Measurements from ENCODE around the gene ZBTB17. TPM values are rescaled to one million over a fixed set of nuclear protein-coding genes. Genes with fewer than 3 reads are reported as not detected.
"Not testable (repeated sequence)": the region's sequence is repeated elsewhere in the genome, so short reads cannot be mapped to it uniquely, and the experiment has no call there.

The ZBTB17 gene
- total RNA-seq, 1 experiment from 2014 or later: 44.2 TPM

- no peak for TF ChIP-seq EZH2 (IDR thresholded peaks at IDR 0.05; ENCODE audit: low read length, unreplicated experiment)
- no peak for TF ChIP-seq EZH2phosphoT487 (IDR thresholded peaks at IDR 0.05; ENCODE audit: borderline replicate concordance, low read length)
- TF ChIP-seq, protein P1, sequence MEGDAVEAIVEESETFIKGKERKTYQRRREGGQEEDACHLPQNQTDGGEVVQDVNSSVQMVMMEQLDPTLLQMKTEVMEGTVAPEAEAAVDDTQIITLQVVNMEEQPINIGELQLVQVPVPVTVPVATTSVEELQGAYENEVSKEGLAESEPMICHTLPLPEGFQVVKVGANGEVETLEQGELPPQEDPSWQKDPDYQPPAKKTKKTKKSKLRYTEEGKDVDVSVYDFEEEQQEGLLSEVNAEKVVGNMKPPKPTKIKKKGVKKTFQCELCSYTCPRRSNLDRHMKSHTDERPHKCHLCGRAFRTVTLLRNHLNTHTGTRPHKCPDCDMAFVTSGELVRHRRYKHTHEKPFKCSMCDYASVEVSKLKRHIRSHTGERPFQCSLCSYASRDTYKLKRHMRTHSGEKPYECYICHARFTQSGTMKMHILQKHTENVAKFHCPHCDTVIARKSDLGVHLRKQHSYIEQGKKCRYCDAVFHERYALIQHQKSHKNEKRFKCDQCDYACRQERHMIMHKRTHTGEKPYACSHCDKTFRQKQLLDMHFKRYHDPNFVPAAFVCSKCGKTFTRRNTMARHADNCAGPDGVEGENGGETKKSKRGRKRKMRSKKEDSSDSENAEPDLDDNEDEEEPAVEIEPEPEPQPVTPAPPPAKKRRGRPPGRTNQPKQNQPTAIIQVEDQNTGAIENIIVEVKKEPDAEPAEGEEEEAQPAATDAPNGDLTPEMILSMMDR (conservative IDR thresholded peaks at IDR 0.05; ENCODE audit: low read depth, low read length): no peak
- H3K79me2 ChIP-seq (ENCODE audit: low read length): peaks cover 96% of the 10 kb centered on the region
- no peaks in the 10 kb centered on the region for H3K9me3 ChIP-seq (ENCODE audit: low read length)
- H3K9me2 ChIP-seq (replicated peaks; ENCODE audit: low read length): no peaks in the 10 kb centered on the region
- BruUV-seq (replicated peaks): no TSS peak
- ChIA-PET POLR2A (ENCODE audit: unreplicated experiment) (interaction anchor here (0.6 kb wide), 1 partner anchor 51 kb away, joined by 4 read pairs; no protein-coding TSS in a partner anchor), CTCF (no interaction called here)
- peaks cover 4% of the 10 kb centered on the region; the same call in 1 of the 2 replicates for H4K20me1 ChIP-seq (ENCODE audit: low read length)
- peaks cover 22% of the 10 kb centered on the region for H3K4me1 ChIP-seq (ENCODE audit: insufficient read depth, low read length)
- H3K9ac ChIP-seq (ENCODE audit: low read length): no peak overlapping the region
- H3F3A ChIP-seq (ENCODE audit: low read length, unreplicated experiment): peaks cover 3% of the 10 kb centered on the region
- intact Hi-C loops (cut with micrococcal nuclease): loop anchor here (5.0 kb wide), 1 partner anchor 56 kb away; the partner anchor contains the start of gene SPEN
- peak; percentile 96 for ATAC-seq
- H3K4me2 ChIP-seq (ENCODE audit: low read length): peak overlapping the region; percentile 72
- no peaks in the 10 kb centered on the region; the same call in none of the 2 replicates for H3K36me3 ChIP-seq (ENCODE audit: low read depth, low read length)
- peak overlapping the region; percentile 41 for H3K27ac ChIP-seq (ENCODE audit: low read length)
- no peak overlapping the region; the same call in 1 of the 2 replicates for H3K4me3 ChIP-seq (ENCODE audit: low read length)
- H2AFZ ChIP-seq (ENCODE audit: low read length): no peak overlapping the region
- no peaks in the 10 kb centered on the region for H3K27me3 ChIP-seq (ENCODE audit: low read length)
- peak; percentile 89 for DNase-seq
These were observed 73.0 kb downstream of the ZBTB17 start for GRCh38 chr1:15902882-15903281.

DNA sequence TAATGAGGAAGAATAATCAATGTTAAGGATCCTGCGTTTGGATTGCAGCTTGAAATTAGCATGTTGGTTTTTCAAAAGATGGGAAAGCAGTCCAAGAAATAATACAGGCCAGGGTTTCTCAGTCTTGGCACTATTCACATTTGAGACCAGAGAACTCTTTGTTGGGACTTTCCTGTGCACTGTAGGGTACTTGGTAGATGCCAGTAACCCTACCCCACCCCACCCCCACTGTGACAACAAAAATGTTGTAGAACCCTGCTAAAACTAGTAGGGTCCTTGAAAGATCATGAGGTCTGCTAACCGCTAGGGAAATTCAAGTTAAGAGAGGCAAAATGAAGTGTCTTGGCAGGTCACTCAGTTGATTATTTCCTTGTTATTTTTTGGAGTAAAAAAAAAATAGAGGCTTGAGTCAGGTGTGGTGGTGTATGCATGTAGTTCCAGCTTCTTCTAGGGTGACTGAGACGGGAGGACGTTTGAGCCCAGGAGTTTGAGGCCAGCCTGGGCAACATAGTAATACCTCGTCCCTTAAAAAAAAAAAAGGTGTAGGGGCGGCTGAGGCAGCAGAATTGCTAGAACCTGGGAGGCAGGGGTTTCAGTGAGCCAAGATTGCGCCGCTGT, 75.1 kb downstream of the ZBTB17 start:
- no peaks in the 10 kb centered on the region; the same call in 1 of the 2 replicates for H3K36me3 ChIP-seq (ENCODE audit: low read depth, low read length)
- DNase-seq (no peak), ATAC-seq (no peak)
- H3K4me3 ChIP-seq (ENCODE audit: low read length): no peak overlapping the region
- H3K4me1 ChIP-seq (ENCODE audit: insufficient read depth, low read length): peaks cover 22% of the 10 kb centered on the region
- no peak overlapping the region for H3K27ac ChIP-seq (ENCODE audit: low read length)
- H3F3A ChIP-seq (ENCODE audit: low read length, unreplicated experiment): peaks cover 3% of the 10 kb centered on the region
- no peak overlapping the region for H3K9ac ChIP-seq (ENCODE audit: low read length)
- peaks cover 96% of the 10 kb centered on the region for H3K79me2 ChIP-seq (ENCODE audit: low read length)
- intact Hi-C loops (cut with micrococcal nuclease): loop anchor here (5.0 kb wide), 1 partner anchor 53 kb away; the partner anchor contains the start of gene SPEN
- H4K20me1 ChIP-seq (ENCODE audit: low read length): peaks cover 4% of the 10 kb centered on the region; the same call in 1 of the 2 replicates
- BruUV-seq (replicated peaks): no TSS peak
- POLR2A ChIA-PET (ENCODE audit: unreplicated experiment): no interaction called here
- CTCF ChIA-PET: no interaction called here
- no peak overlapping the region for H2AFZ ChIP-seq (ENCODE audit: low read length)
- H3K9me3 ChIP-seq (ENCODE audit: low read length): no peaks in the 10 kb centered on the region
- H3K27me3 ChIP-seq (ENCODE audit: low read length): no peaks in the 10 kb centered on the region
- no peaks in the 10 kb centered on the region for H3K9me2 ChIP-seq (replicated peaks; ENCODE audit: low read length)
- TF ChIP-seq EZH2phosphoT487 (IDR thresholded peaks at IDR 0.05; ENCODE audit: borderline replicate concordance, low read length) (no peak), EZH2 (IDR thresholded peaks at IDR 0.05; ENCODE audit: low read length, unreplicated experiment) (no peak)
- TF ChIP-seq, protein P1 (conservative IDR thresholded peaks at IDR 0.05; ENCODE audit: low read depth, low read length): no peak
- no peak overlapping the region for H3K4me2 ChIP-seq (ENCODE audit: low read length)

DNA sequence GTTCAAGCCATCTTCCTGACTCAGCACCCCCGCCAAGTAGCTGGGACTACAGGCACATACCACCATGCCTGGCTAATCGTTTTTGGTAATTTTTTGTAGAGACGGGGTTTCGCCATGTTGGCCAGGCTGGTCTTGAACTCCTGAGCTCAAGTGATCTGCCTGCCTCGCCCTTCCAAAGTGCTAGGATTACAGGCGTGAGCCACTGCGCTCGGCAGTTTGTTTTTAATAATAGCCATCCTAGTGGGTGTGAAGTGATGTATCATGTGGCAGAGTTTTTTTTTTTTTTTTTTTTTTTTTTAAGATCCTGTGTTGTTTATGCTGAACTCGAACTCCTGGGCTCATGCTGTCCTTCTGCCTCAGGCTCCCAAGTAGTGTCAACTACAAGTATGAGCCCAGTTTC, 76.6 kb downstream of the ZBTB17 start:
- Histone ChIP-seq H3K79me2 (ENCODE audit: low read length) (peaks cover 97% of the 10 kb centered on the region), H3K27ac (ENCODE audit: low read length) (no peak overlapping the region), H2AFZ (ENCODE audit: low read length) (no peak overlapping the region), H4K20me1 (ENCODE audit: low read length) (peaks cover 4% of the 10 kb centered on the region; the same call in 1 of the 2 replicates), H3K36me3 (ENCODE audit: low read depth, low read length) (no peaks in the 10 kb centered on the region; the same call in 1 of the 2 replicates), H3K4me3 (ENCODE audit: low read length) (no peak overlapping the region), H3K9me2 (replicated peaks; ENCODE audit: low read length) (no peaks in the 10 kb centered on the region), H3K4me1 (ENCODE audit: insufficient read depth, low read length) (peaks cover 18% of the 10 kb centered on the region), H3K27me3 (ENCODE audit: low read length) (no peaks in the 10 kb centered on the region), H3K9ac (ENCODE audit: low read length) (no peak overlapping the region), H3F3A (ENCODE audit: low read length, unreplicated experiment) (peaks cover 3% of the 10 kb centered on the region), H3K9me3 (ENCODE audit: low read length) (no peaks in the 10 kb centered on the region), H3K4me2 (ENCODE audit: low read length) (no peak overlapping the region)
- ChIA-PET CTCF (no interaction called here), POLR2A (ENCODE audit: unreplicated experiment) (no interaction called here)
- intact Hi-C loops (cut with micrococcal nuclease): no loop called here
- no peak for TF ChIP-seq EZH2phosphoT487 (IDR thresholded peaks at IDR 0.05; ENCODE audit: borderline replicate concordance, low read length)
- TF ChIP-seq EZH2 (IDR thresholded peaks at IDR 0.05; ENCODE audit: low read length, unreplicated experiment): no peak
- TF ChIP-seq, protein P1 (conservative IDR thresholded peaks at IDR 0.05; ENCODE audit: low read depth, low read length): no peak
- ATAC-seq: no peak
- no peak for DNase-seq
- no TSS peak for BruUV-seq (replicated peaks)

DNA sequence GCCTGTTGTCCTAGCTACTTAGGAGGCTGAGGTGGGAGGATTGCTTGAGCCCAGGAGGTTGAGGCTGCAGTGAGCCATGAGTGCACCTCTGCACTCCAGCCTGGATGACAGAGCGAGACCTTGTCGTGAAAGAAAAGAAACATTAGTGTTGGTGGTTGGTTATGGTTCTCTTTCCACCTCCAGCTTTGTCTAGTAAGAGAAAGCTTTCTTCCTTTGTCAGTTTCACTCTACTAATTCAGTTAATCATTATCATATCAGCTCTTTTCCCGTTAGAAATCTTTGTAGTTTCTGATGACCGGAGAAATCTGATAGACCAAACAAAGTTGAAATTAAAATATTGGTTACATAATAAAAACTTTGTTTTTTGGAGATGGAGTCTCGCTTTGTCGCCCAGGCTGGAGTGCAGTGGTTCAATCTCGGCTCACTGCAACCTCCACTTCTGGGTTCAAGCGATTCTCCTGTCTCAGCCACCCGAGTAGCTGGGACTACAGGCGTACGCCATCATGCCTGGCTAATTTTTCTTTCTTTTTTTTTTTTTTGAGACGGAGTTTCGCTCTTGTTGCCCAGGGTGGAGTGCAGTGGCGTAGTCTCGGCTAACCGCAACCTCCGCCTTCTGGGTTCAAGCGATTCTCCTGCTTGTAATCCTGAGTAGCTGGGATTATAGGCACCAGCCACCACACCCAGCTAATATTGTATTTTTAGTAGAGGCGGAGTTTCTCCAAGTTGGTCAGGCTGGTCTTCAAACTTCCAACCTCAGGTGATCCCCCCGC, 78.9 kb downstream of the ZBTB17 start:
- H3K4me2 ChIP-seq (ENCODE audit: low read length); H4K20me1 ChIP-seq (ENCODE audit: low read length); H3K27ac ChIP-seq (ENCODE audit: low read length); intact Hi-C loops (cut with micrococcal nuclease); H3F3A ChIP-seq (ENCODE audit: low read length, unreplicated experiment); POLR2A ChIA-PET (ENCODE audit: unreplicated experiment); H3K9me3 ChIP-seq (ENCODE audit: low read length); H2AFZ ChIP-seq (ENCODE audit: low read length); H3K9ac ChIP-seq (ENCODE audit: low read length); DNase-seq; H3K4me3 ChIP-seq (ENCODE audit: low read length); H3K36me3 ChIP-seq (ENCODE audit: low read depth, low read length); BruUV-seq (replicated peaks); ATAC-seq; CTCF ChIA-PET; H3K9me2 ChIP-seq (replicated peaks; ENCODE audit: low read length); H3K27me3 ChIP-seq (ENCODE audit: low read length): not testable (repeated sequence)
- Histone ChIP-seq H3K4me1 (ENCODE audit: insufficient read depth, low read length) (peaks cover 20% of the 10 kb centered on the region), H3K79me2 (ENCODE audit: low read length) (peaks cover 100% of the 10 kb centered on the region)

All from PC-3 (cell line).